ENCODE data around the gene PDZRN3. TPM values are rescaled to one million over a fixed set of nuclear protein-coding genes. Genes with fewer than 3 reads are reported as not detected.

Gene PDZRN3
- total and polyA plus RNA-seq, 2 experiments from 2014 or later, result 42.9 to 60.5 TPM

DNA sequence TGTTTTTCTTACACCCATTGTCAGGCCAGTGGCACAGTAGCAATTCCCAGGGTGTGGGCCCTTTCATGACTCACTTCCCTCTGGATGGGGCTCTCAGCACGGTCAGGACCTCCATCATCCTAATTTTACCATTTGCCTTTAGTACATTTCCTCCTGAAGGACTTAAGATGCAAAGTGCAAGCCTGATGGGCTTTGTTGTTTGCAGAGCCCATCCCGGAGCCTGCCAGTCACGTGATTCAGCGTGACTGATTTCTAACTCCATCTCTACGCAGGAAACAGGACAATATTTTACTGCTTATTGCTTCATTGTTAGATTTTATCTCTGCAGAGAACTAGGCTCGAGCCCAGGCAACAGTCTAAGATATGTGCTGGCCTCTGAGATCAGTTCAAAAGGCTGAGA lies 223.7 kb downstream of the PDZRN3 start:
- WGBS (ENCODE audit: low lambda C conversion rate, missing lambda C conversion rate), result 61% methylated on average over 6 of the region's 6 CpGs
- Histone ChIP-seq H3K4me2 (no peak overlapping the region), H3K79me2 (no peaks in the 10 kb centered on the region), H3K27ac (no peak overlapping the region), H2AFZ (no peak overlapping the region), H3K4me1 (ENCODE audit: insufficient read depth) (peaks cover 10% of the 10 kb centered on the region), H3K9me3 (ENCODE audit: low read depth) (no peaks in the 10 kb centered on the region), H3K36me3 (replicated peaks; ENCODE audit: insufficient read depth, low read depth) (no peaks in the 10 kb centered on the region), H3K9me2 (replicated peaks; ENCODE audit: insufficient read depth) (no peaks in the 10 kb centered on the region), H4K20me1 (ENCODE audit: insufficient read depth, poor library complexity, severe bottlenecking) (no peaks in the 10 kb centered on the region), H3K4me3 (no peak overlapping the region), H3K27me3 (no peaks in the 10 kb centered on the region)
- TF ChIP-seq CTCF (IDR thresholded peaks at IDR 0.05; ENCODE audit: poor library complexity), result no peak
- no peak for TF ChIP-seq EZH2phosphoT487 (IDR thresholded peaks at IDR 0.05; ENCODE audit: low read depth, severe bottlenecking, unreplicated experiment)
- TF ChIP-seq EZH2 (IDR thresholded peaks at IDR 0.05; ENCODE audit: borderline replicate concordance), result no peak
- DNase-seq (ENCODE audit: low spot score), result peak; percentile 37

- no peak for DNase-seq (ENCODE audit: low spot score)
- Histone ChIP-seq H4K20me1 (ENCODE audit: insufficient read depth, poor library complexity, severe bottlenecking) (no peaks in the 10 kb centered on the region), H3K9me2 (replicated peaks; ENCODE audit: insufficient read depth) (no peaks in the 10 kb centered on the region), H3K79me2 (no peaks in the 10 kb centered on the region), H3K4me2 (no peak overlapping the region), H3K36me3 (replicated peaks; ENCODE audit: insufficient read depth, low read depth) (no peaks in the 10 kb centered on the region), H3K9me3 (ENCODE audit: low read depth) (no peaks in the 10 kb centered on the region), H3K4me1 (ENCODE audit: insufficient read depth) (peaks cover 10% of the 10 kb centered on the region), H3K27me3 (no peaks in the 10 kb centered on the region), H3K4me3 (no peak overlapping the region), H2AFZ (no peak overlapping the region), H3K27ac (no peak overlapping the region)
- TF ChIP-seq CTCF (IDR thresholded peaks at IDR 0.05; ENCODE audit: poor library complexity), result no peak
- no peak for TF ChIP-seq EZH2 (IDR thresholded peaks at IDR 0.05; ENCODE audit: borderline replicate concordance)
- no peak for TF ChIP-seq EZH2phosphoT487 (IDR thresholded peaks at IDR 0.05; ENCODE audit: low read depth, severe bottlenecking, unreplicated experiment)
- 89% methylated on average over 3 of the region's 3 CpGs for WGBS (ENCODE audit: low lambda C conversion rate, missing lambda C conversion rate)
Observed at GRCh38 chr3:73399666-73400253, 225.0 kb downstream of the PDZRN3 start.

DNA sequence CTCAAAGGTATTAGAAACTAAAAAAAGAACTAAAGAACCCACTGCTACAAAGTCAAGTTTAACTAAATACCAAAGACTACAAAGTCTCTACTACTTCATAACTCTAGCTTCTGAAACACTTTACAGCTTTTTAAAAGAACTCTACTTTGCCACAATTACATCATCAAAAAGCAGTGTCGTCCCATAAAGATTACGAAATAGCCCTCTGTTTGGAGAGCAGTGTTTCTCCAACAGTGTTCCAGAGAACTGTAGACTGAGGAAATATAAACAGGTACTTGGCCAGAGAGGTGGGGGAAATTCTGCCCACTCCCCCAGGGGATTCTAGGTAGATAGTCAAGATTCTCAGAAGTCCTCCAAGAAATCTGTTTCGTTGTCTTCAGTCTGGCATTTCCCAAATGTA lies 225.6 kb downstream of the PDZRN3 start:
- peak; percentile 26 for DNase-seq (ENCODE audit: low spot score)
- H3K4me1 ChIP-seq (ENCODE audit: insufficient read depth), result peaks cover 10% of the 10 kb centered on the region
- no peaks in the 10 kb centered on the region for H3K9me2 ChIP-seq (replicated peaks; ENCODE audit: insufficient read depth)
- H3K36me3 ChIP-seq (replicated peaks; ENCODE audit: insufficient read depth, low read depth), result no peaks in the 10 kb centered on the region
- no peak for TF ChIP-seq EZH2phosphoT487 (IDR thresholded peaks at IDR 0.05; ENCODE audit: low read depth, severe bottlenecking, unreplicated experiment)
- TF ChIP-seq CTCF (IDR thresholded peaks at IDR 0.05; ENCODE audit: poor library complexity), result no peak
- no peak for TF ChIP-seq EZH2 (IDR thresholded peaks at IDR 0.05; ENCODE audit: borderline replicate concordance)
- no peak overlapping the region for H2AFZ ChIP-seq
- H3K79me2 ChIP-seq, result no peaks in the 10 kb centered on the region
- H3K4me3 ChIP-seq, result no peak overlapping the region
- no peak overlapping the region for H3K4me2 ChIP-seq
- H3K27ac ChIP-seq, result peak overlapping the region; percentile 27
- H3K27me3 ChIP-seq, result no peaks in the 10 kb centered on the region
- 35% methylated on average over 3 of the region's 3 CpGs for WGBS (ENCODE audit: low lambda C conversion rate, missing lambda C conversion rate)
- no peaks in the 10 kb centered on the region for H4K20me1 ChIP-seq (ENCODE audit: insufficient read depth, poor library complexity, severe bottlenecking)
- H3K9me3 ChIP-seq (ENCODE audit: low read depth), result no peaks in the 10 kb centered on the region
